HG03280 (cell line): Measurements from ENCODE around the gene ANKRD33.

Experiments
- ATAC-seq: cut with Tn5 transposase; IDR thresholded peaks from one replicate; pipeline ENCODE4 v1.9.1; 2021; ENCODE audit warnings: mild to moderate bottlenecking, moderate library complexity; ENCODE audit not compliant: unreplicated experiment

Gene ANKRD33

DNA sequence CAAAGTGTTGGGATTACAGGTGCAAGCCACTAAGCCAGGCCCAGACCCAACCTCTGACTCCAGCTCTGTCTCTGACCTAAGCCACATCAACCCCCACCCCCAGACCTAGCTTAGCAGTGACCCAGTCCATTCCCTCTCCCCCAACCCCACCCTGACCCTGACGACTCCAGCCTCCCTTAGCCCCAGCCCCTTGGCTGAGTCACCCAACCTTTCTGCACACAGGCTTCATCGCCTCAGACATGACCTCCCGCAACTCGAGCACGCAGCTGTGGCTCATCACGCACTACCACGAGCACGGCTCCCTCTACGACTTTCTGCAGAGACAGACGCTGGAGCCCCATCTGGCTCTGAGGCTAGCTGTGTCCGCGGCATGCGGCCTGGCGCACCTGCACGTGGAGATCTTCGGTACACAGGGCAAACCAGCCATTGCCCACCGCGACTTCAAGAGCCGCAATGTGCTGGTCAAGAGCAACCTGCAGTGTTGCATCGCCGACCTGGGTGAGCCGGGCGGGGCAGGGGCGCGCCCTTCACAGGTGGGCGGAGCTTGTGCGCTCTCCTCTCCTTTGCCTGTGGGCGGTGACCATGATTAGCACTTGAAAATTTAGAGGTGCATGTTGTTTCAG is 27.2 kb downstream of the ANKRD33 start:
- ATAC-seq, result no peak

DNA sequence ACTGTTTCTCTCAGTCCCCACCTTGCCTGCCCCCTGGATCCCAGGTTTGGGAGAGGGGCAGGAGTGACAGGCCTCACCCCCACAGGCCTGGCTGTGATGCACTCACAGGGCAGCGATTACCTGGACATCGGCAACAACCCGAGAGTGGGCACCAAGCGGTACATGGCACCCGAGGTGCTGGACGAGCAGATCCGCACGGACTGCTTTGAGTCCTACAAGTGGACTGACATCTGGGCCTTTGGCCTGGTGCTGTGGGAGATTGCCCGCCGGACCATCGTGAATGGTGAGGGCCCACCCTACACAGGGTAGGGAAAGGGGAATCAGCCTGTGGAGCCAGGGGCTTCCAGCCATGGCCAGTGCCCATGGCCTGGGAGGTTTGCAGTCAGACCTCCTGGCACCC is 28.0 kb downstream of the ANKRD33 start:
- ATAC-seq, result no peak

DNA sequence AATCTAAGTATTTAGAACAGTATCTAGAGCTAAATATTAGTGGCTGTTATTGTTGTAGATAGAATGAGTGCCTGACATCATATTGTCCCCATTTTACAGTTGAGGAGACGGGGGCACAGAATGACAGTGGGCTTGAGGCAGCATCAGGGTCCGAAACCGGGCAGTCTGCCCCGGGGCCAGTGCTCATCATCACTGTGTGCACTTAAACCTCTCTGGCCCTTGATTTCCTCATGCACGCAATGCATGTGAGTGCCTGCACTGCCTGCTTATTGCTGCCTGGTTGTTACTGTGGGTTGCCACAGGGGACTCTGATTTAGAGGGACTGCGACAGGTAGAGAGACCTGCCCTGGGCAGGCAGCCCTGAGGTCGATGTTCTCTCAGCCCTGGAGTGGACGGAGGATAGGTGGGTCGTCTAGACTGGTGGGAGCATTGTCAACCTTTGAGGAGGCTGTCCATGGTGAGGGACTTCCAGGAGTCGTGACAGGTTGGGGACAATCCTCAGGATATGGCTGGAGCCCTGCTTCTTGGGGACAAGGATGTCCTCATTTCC is 29.2 kb downstream of the ANKRD33 start:
- ATAC-seq, result no peak

DNA sequence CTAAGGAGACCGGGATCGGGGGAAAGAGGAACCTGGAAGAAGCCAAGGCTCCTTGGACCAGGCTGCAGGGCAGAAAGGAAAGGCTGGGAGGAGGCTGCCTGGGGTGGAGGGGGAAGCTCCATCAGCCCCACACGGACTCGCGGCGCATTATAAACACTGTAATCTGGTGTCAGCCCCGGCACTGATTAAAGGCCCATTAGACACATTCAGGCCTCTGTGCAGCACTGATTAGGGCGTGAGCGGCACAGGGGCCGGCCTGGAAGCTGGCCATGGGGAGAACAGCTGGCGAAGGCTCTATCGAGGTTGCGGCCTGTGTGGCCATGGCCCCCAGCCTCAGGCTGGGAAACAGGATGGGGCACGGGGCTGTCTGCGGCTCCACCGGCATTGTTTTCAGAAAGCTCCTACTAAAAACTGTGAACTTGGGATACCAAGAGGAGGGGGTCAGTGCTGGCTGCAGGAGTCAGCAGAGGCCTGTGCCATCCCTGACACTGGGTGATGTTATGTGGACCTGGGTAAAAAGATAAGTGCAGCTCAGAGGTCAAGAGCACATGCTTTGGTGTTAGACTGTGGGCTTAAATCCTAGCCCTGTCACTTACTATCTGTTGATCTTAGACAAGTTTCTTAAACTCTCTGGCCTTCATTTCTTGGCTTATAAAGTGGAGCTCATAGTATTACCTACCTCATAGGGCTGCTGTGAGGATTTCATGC is 30.0 kb downstream of the ANKRD33 start:
- no peak for ATAC-seq

DNA sequence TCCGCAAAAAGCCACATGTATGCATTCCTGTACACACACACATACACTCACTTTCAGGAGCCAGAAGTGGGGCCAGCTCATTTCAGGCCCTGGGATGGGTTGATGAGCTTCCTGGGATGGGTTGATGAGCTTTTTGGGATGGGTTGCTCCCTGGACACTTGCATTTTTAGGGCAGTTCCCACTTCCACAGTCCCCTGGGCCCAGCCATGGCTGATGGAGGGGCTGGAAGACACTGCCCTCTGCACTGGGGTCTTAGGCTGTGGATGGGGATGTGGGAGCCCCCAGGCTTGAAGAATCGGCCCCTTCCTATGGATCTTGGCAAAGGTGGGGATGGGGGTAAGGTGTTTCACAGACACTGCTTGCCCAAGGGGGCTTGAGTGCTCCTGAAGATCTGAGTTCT is 32.1 kb downstream of the ANKRD33 start:
- no peak for ATAC-seq

DNA sequence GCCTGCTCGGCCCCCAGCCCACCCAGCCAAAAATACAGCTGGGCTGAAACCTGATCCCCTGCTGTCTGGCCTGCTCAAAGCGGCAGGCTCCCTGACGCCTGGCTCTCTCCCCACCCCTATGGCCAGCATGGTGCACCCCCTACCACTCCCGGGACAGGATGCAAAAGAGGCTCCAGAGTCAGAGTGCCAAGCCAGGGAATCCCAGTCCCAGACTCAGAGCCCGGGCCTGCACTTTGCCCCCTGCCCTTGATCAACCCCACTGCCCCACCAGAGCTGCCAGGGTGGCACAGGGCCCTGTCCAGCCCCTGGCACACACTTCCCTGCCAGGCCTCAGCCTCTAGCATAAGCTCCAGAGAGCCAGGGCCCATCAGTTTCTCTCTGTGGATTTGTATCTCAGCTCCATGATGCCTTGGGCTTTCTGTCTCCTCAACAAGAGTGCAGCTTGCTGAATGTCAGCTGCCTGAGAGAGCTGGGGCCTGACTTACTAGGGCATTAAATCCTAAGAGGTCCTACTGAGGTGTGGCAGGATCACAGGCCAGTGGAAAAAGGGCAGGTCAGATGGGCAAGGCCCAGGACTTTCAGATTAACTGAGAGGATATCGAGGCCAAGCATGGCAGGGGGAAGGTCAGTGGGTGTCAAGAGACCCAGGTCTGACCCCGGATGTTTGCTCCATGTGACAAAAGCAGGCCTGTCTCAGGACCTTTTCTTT is 33.3 kb downstream of the ANKRD33 start:
- no peak for ATAC-seq

DNA sequence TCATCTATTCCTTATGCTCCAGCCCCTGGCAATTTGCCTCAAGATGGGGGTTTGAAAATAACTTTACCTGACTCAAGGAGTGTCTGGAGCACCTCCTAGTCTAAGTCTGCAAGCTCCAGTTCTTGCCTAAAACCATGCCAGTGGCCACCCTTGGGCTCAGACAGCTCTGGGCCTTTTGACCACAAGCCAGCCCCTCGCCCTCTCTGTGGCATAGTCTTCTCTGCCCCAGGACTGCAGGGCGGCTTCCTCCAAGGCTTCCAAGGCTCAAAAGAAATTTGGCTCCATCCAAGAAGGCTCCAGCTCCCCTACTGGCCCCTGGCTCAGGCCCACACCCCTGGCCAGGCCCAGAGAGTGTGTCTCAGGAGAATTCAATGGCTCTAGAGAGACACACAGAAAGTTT is 34.2 kb downstream of the ANKRD33 start:
- no peak for ATAC-seq

DNA sequence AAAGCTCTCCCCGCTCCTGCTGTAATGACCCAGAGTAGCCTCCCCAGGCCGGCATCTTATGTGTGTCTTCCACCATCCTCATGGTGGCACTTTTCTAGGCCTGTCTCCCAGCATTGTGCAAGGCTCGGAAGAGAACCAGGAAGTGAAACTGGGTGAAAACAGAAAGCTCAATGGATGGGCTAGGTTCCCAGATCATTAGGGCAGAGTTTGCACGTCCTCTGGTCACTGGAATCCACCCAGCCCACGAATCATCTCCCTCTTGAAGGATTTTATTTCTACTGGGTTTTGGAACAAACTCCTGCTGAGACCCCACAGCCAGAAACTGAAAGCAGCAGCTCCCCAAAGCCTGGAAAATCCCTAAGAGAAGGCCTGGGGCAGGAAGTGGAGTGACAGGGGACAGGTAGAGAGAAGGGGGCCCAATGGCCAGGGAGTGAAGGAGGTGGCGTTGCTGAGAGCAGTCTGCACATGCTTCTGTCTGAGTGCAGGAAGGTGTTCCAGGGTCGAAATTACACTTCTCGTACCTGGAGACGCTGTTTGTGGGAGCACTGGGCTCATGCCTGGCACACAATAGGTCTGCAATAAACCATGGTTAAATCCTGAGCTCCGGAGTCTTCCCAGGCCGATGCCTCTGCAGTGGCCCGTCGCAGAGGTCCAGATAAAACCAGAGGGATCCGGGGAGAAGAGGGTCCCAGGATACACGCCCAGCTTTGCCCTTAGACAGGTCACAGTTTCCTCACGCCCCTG is 35.0 kb downstream of the ANKRD33 start:
- no peak for ATAC-seq

DNA sequence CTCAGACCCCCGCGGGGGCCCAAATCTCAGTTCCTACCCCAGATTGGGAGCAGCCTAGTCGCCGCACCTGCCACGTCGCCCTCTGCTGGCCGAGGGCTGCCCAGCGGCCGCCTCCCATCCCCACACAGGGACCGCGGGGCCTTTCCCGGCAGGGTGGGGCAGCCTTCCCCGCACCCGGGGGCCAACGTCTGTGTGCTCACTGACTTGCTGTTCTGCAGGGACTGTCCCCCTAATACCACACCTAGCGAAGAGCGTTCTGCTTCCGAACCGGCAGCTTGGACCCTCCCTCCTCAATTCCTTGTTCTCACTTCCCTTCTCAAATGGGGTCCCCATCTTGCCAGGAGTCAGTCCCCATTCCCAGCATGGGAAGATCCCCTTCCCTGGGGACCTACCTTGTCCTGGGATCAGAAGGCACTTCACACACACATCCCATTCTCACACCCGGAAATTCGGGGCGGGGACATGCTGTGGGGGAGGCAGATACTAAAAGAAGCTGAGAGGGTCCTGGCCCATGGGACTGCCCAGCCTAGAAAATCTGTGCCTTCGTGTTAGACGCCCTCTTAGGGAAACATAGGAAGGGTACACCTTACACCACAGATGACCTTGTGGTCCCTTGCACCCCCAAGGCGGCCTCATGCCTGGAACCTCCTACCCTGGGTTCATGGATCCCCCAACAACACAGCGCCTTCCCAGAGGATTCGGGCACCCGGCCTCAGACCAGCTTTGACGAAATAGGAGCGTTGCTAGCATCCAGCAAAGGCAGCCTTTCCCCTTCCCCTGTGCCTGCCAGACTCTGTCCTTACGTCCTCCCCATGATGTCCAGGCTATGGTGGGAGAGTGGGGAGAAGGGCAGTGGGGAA is 35.8 kb downstream of the ANKRD33 start:
- ATAC-seq, result no peak

DNA sequence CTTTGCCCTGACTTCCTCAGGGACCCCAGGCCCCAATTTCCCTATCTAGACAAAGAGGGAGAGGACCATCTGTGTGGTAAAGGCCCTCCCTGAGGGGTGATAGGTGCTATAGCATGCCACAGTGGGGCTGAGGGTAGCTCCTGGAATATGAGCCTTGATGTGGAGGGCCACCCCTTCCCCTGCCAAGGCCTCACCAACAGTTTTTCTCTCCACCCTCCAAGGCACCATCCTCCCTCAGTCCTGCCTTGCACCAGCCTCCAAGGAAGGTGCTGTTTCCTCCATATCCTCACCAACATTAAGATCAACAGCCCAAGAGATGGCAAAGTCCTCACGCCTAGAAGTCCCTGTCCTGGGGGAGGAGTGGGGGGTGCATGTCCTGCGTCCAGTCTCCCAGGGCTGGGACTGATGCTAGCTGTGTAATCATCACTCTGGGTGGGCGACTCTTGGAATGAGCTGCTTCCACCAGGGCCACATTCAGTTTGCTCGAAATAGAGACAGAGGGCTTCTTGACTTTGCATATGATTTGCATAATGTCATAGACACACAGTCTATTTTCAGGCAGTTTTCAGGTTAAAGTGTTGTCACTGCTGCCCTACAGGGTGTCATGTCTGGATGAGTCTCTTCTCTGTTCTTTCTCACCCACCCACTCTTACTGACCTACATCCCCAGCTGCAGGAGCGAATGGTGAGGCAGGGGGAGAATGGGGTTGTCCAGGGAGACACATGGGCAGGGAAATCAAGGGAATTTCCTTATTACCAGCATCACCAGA is 36.8 kb downstream of the ANKRD33 start:
- ATAC-seq, result no peak

DNA sequence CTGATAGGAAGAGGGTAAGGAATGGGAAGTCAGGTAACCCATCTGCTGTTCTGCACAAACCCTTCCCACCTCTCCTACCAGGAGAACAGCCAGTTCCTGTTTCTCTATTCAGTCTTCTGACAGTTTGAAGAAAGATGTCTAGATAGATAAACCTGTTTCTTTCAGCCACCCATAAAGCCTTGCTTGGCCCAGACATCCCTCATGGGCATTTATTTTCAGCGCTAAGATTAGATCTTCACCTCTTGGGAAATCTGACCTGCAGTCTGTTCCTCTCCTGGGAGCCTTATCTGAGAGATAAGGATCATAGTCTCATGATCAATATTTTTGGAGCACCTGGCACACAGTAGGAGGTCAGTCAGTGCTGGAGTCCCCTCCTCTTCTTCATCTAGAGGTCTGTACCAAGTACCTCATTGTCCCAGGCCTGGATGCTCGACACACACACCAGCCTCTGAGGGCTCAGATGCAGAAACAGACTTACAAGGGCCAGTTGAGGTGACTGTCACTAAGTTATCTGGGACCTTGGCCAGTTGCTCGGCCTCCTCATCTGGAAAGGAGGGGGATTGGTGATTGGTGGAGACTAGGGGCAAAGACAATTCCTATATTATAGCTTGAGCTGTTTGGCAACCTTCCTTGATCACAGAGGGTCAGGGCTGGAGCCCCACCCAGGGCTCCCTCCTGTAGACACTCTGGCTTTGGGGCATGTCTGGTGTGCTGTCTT is 37.6 kb downstream of the ANKRD33 start:
- no peak for ATAC-seq

DNA sequence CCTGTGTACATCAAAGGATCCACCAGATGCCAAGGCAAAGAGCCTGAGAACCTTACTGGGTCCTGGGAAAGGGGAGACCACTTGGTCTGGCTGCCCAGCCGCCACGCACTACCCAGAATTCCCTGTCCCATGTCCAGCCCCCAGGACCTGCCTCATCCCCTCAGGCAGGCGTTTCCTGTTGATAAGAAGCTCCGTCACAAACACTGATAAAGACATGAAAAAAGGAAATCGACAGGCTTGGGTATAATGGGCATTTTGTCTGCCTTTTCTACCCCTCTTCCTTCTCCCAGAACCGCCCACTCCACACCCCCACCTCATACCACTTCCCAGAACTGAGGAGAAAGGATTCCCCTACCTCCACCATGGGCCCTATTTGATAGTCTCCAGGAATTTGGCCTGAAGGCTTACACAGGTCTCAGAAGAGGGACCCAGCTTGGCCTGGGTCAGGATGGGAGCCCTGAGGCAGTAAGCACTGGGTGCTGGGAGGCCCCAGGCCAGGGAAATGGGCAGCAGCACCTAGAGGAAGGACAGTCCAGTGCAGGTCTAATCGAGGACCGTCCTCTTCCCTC is 38.2 kb downstream of the ANKRD33 start:
- no peak for ATAC-seq

DNA sequence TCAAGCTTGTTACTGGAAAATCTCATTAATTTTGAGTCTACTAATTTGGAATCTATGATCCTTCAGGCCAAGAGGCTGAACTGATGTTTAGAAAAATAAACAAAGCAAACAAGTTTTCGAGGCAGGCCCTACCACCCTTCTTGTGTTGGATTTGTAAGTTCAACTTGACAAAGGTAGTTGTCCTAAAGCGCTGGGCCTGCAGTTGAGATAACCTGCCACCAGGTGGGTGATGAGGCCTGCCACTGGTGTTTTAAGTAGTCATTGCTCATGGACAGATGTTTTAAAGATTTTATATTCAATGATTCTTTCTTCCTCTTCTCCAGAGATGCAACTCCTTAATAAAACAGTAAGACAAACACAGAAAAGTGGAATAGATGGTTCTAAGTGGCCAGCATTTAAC is 38.8 kb downstream of the ANKRD33 start:
- ATAC-seq, result no peak

DNA sequence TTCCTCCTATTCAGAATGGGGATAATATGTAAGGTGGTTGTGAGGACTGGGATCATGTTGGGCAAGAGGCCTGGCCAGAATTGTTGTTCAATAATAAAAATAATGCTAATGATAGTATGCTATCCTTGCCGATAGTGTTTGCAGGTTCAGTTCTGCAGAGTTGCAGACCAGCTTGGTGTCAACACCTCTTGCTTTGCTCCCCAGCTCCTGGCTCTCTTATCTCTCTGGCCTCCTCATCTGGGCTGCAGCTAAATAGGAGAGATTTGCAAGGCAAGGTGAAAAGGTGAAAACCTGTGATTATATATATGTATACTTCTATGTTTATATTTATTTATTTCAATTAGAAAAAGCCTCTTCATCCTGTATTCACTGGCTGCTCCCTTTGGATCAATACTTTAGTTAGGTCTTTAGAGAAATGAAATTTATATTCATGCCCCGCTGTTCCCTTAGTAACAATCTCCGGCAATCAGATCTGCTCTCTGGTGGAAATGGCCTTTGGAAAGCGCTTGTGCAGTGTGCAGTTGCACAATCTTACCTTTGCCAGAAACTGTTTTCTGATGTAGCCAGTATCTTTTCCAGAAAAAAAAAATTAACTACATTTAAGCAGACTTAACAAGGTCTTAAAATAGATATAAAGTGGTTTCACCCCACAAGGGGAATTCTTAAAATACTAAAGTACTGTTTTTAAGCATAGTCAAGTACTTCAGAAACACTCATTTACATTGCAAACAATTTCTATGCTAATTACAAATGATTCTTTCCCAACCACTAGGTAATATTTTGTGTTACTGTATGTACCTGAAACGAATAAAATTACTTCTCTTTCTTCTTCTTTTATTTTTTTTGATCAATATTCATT is 44.5 kb downstream of the ANKRD33 start:
- no peak for ATAC-seq

DNA sequence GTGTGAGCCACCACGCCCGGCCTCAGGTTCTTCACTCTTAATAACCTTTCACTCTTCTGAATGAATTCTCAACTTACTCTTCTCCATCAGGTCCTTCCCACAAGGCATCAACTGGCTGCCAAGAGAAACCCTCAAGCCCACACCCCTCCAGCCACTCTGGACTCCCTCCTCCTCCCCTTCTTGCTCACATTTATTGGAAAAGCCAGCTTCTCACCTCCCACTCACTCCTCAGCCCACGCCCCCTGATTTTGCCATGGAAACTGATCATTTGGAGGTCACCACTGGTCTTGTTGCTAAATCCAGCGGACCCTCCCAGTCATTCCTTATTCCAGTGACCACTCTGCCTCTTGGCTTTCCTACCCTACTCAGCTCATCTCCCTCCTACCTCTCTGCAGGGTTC is 46.2 kb downstream of the ANKRD33 start:
- ATAC-seq, result no peak

DNA sequence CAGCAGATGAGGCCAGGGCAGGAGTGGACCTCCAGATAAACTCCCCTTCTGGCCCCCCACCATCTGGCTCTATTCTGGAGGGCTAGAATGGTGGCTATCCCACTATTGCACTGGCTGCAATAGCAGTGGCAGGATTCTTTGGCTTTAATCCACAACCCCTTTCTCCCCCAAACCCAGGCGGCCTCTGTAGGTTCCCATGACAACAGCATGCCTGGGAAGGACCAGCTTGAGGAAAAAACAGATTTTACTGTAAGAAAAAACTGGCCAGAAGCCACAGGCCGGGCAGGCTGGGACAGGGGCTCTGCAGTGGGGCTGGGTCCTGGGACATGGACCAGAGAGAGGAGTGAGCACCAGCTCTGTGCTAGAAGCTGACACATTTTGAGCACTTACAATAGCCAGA is 50.0 kb downstream of the ANKRD33 start:
- ATAC-seq, result no peak

DNA sequence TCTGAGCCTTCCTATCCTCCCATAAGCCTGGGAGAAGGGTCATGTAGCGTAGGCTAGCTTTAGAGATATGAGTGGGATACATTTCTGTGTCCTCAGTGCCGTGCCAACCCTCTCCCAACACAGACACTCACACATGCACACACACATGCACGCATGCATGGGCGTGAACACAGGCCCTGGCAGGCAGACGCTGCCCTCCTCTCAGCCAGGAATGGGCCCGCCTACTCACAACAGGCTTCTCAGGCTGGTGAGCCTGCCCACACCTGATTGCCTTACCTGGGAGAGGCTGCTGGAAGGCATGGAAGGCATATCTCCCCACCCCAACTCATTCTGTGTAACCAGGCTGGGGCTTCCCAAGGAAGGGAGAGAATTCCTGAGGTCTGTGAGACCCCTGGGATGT is 50.8 kb downstream of the ANKRD33 start:
- no peak for ATAC-seq
